PC-9 (cell line): ENCODE results near the gene TNIK. TPM values are rescaled to one million over a fixed set of nuclear protein-coding genes. Genes with fewer than 3 reads are reported as not detected.

Experiments used
- BruUV-seq: library from RNA; stranded (reverse); fragments of 400-500 nt; replicated peaks from 2 replicates; lab custom pipeline; 2021; lab: Mats Ljungman, UMichigan
- CTCF ChIA-PET: fragments of 300-600 bp; sonication (Branson Sonifier 250); formaldehyde crosslinking; loops from one replicate; lab custom pipeline; 2022; ENCODE audit warnings: antibody characterized with exemption; lab: Charles Lee
- POLR2A ChIA-PET: fragments of 300-600 bp; sonication (Branson Sonifier 250); formaldehyde crosslinking; loops from one replicate; lab custom pipeline; 2022; ENCODE audit warnings: antibody characterized with exemption; ENCODE audit not compliant: unreplicated experiment; lab: Charles Lee
- DNase-seq, 2 experiments: peaks; one replicate each; pipeline versions ENCODE4 v3.0.0 to v3.0.0-alpha.2; 2015 to 2022; ENCODE audit warnings: mixed read lengths in 1 of 2
- H2AFZ ChIP-seq: fragments of 200-600 bp; sonication (generic); 2 replicates; pipeline ENCODE4 v1.8.1; 2017; ENCODE audit warnings: antibody characterized with exemption
- H3F3A ChIP-seq: fragments of 200-600 bp; sonication (generic); 2 replicates; pipeline ENCODE4 v1.8.1; 2017; ENCODE audit warnings: antibody characterized with exemption, mild to moderate bottlenecking, low read depth; ENCODE audit not compliant: insufficient read depth
- H3K27ac ChIP-seq: fragments of 200-600 bp; sonication (generic); 2 replicates; pipeline ENCODE4 v1.6.1; 2016; ENCODE audit warnings: mixed run types
- H3K27me3 ChIP-seq: fragments of 200-600 bp; sonication (generic); 2 replicates; pipeline ENCODE4 v1.6.1; 2016; ENCODE audit warnings: low read depth, mixed run types; ENCODE audit not compliant: insufficient read depth
- H3K36me3 ChIP-seq: fragments of 200-600 bp; sonication (generic); 2 replicates; pipeline ENCODE4 v1.6.1; 2016; ENCODE audit warnings: low read depth, mixed run types
- H3K4me1 ChIP-seq: fragments of 200-600 bp; sonication (generic); replicated peaks from 2 replicates; pipeline ENCODE4 v1.6.1; 2016; ENCODE audit warnings: mixed run types; ENCODE audit not compliant: insufficient read depth
- H3K4me2 ChIP-seq: fragments of 200-600 bp; sonication (generic); 2 replicates; pipeline ENCODE4 v1.6.1; 2017; ENCODE audit warnings: mixed run types
- H3K4me3 ChIP-seq: fragments of 200-600 bp; sonication (generic); 2 replicates; pipeline ENCODE4 v1.6.1; 2016; ENCODE audit warnings: mixed run types
- H3K79me2 ChIP-seq: fragments of 200-600 bp; sonication (generic); 2 replicates; pipeline ENCODE4 v1.6.1; 2017; ENCODE audit warnings: low read depth, mixed run types
- H3K9me2 ChIP-seq: fragments of 200-600 bp; sonication (generic); 2 replicates; pipeline ENCODE4 v1.8.1; 2017; ENCODE audit warnings: mild to moderate bottlenecking; ENCODE audit not compliant: insufficient read depth
- H3K9me3 ChIP-seq: fragments of 200-600 bp; sonication (generic); 2 replicates; pipeline ENCODE4 v1.8.1; 2016; ENCODE audit warnings: low read depth; ENCODE audit not compliant: insufficient read depth
- H4K20me1 ChIP-seq: fragments of 200-600 bp; sonication (generic); 2 replicates; pipeline ENCODE4 v1.8.1; 2017; ENCODE audit not compliant: insufficient read depth
- EZH2 ChIP-seq: fragments of 200-600 bp; sonication (generic); IDR thresholded peaks from 2 replicates; pipeline ENCODE4 v1.8.0; 2017; ENCODE audit warnings: antibody characterized with exemption, low read depth
- intact Hi-C: fragments of 100-400 bp; cut with micrococcal nuclease; formaldehyde crosslinking; loops from one replicate; pipeline ENCODE4 v1.10.0; 2022; ENCODE audit not compliant: unreplicated experiment
- total RNA-seq: library from RNA; stranded (reverse); gene quantifications from 2 replicates; pipeline ENCODE4 v1.2.3, GENCODE V29; 2021
- TF ChIP-seq, protein P1 (sequence below): fragments of 200-600 bp; sonication (generic); conservative IDR thresholded peaks from 2 replicates; pipeline ENCODE4 v1.6.1; 2017; ENCODE audit warnings: mixed run types, antibody characterized with exemption, mild to moderate bottlenecking, moderate library complexity

TNIK gene
- total RNA-seq, 1 experiment from 2014 or later: 30.7 TPM

GRCh38 chr3:171380711-171381425 lies 79.3 kb downstream of the TNIK start:
- no peaks in the 10 kb centered on the region for H3K27me3 ChIP-seq
- no peak for DNase-seq
- no peaks in the 10 kb centered on the region for H3K9me2 ChIP-seq
- no peaks in the 10 kb centered on the region for H3K9me3 ChIP-seq
- no TSS peak for BruUV-seq
- no peak overlapping the region for H3K4me2 ChIP-seq
- peaks cover 22% of the 10 kb centered on the region for H3K4me1 ChIP-seq
- POLR2A ChIA-PET: interaction anchor here (0.7 kb wide), 1 partner anchor 425 kb away, joined by 6 read pairs; no protein-coding TSS in a partner anchor
- H4K20me1 ChIP-seq: no peaks in the 10 kb centered on the region; the same call in 1 of the 2 replicates
- no peak overlapping the region for H2AFZ ChIP-seq
- peaks cover 62% of the 10 kb centered on the region for H3K79me2 ChIP-seq
- CTCF ChIA-PET: no interaction called here
- H3K27ac ChIP-seq: no peak overlapping the region
- no peak overlapping the region for H3K4me3 ChIP-seq
- no peaks in the 10 kb centered on the region for H3K36me3 ChIP-seq
- H3F3A ChIP-seq: peaks cover 5% of the 10 kb centered on the region; the same call in 1 of the 2 replicates
- no peak for TF ChIP-seq EZH2
- TF ChIP-seq, protein P1, sequence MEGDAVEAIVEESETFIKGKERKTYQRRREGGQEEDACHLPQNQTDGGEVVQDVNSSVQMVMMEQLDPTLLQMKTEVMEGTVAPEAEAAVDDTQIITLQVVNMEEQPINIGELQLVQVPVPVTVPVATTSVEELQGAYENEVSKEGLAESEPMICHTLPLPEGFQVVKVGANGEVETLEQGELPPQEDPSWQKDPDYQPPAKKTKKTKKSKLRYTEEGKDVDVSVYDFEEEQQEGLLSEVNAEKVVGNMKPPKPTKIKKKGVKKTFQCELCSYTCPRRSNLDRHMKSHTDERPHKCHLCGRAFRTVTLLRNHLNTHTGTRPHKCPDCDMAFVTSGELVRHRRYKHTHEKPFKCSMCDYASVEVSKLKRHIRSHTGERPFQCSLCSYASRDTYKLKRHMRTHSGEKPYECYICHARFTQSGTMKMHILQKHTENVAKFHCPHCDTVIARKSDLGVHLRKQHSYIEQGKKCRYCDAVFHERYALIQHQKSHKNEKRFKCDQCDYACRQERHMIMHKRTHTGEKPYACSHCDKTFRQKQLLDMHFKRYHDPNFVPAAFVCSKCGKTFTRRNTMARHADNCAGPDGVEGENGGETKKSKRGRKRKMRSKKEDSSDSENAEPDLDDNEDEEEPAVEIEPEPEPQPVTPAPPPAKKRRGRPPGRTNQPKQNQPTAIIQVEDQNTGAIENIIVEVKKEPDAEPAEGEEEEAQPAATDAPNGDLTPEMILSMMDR: no peak
- intact Hi-C loops: no loop called here

- intact Hi-C loops: no loop called here
- no peak overlapping the region for H3K27ac ChIP-seq
- no peaks in the 10 kb centered on the region for H3K9me2 ChIP-seq
- H3K4me1 ChIP-seq: peaks cover 30% of the 10 kb centered on the region
- no TSS peak for BruUV-seq
- no peaks in the 10 kb centered on the region; the same call in 1 of the 2 replicates for H4K20me1 ChIP-seq
- H3K79me2 ChIP-seq: peaks cover 56% of the 10 kb centered on the region
- peaks cover 8% of the 10 kb centered on the region; the same call in 1 of the 2 replicates for H3F3A ChIP-seq
- TF ChIP-seq, protein P1: no peak
- TF ChIP-seq EZH2: no peak
- DNase-seq: no peak
- H2AFZ ChIP-seq: no peak overlapping the region
- no peaks in the 10 kb centered on the region for H3K36me3 ChIP-seq
- H3K4me2 ChIP-seq: no peak overlapping the region
- ChIA-PET POLR2A (no interaction called here), CTCF (no interaction called here)
- H3K9me3 ChIP-seq: no peaks in the 10 kb centered on the region
- H3K27me3 ChIP-seq: no peaks in the 10 kb centered on the region
- no peak overlapping the region for H3K4me3 ChIP-seq
These were observed 80.2 kb downstream of the TNIK start for GRCh38 chr3:171379961-171380483.

DNA sequence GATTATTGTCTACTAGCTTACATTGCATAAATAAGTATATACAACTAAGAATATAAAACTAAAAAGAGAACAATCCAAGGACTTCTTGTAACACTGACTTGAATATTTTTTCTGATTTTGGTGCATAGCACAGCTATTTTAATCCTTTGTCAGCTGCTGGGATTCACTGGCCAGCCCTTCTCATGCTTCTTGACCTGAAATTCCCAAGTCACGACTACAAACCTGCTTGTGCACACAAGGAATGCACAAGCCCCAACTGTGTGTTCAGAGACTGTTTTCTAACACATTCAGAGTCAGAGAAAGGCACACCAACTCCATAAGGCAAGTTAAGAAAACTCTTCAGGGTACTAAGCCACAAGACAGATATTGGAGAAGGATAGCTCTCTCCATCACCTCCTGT lies 80.9 kb downstream of the TNIK start:
- intact Hi-C loops: no loop called here
- H3K4me1 ChIP-seq: peaks cover 31% of the 10 kb centered on the region
- peaks cover 51% of the 10 kb centered on the region for H3K79me2 ChIP-seq
- H3K4me2 ChIP-seq: no peak overlapping the region
- H2AFZ ChIP-seq: no peak overlapping the region
- ChIA-PET POLR2A (no interaction called here), CTCF (interaction anchor here (0.6 kb wide), 2 partner anchors 314 to 542 kb away, joined by 3 to 10 read pairs; no protein-coding TSS in a partner anchor)
- H4K20me1 ChIP-seq: no peaks in the 10 kb centered on the region; the same call in 1 of the 2 replicates
- no peaks in the 10 kb centered on the region for H3K9me2 ChIP-seq
- no peak for TF ChIP-seq EZH2
- TF ChIP-seq, protein P1: no peak
- BruUV-seq: no TSS peak
- no peaks in the 10 kb centered on the region for H3K9me3 ChIP-seq
- H3F3A ChIP-seq: peaks cover 16% of the 10 kb centered on the region; the same call in 1 of the 2 replicates
- H3K27me3 ChIP-seq: no peaks in the 10 kb centered on the region
- DNase-seq: peak in 1 of 2 experiments; percentile 60
- no peak overlapping the region for H3K4me3 ChIP-seq
- no peaks in the 10 kb centered on the region for H3K36me3 ChIP-seq
- no peak overlapping the region for H3K27ac ChIP-seq
